HepG2 (cell line): ENCODE measurements around the gene ZNF792.

Experiments
- MATR3 ChIP-seq: sonication (generic); formaldehyde crosslinking; IDR thresholded peaks from 2 replicates; pipeline ENCODE4 v1.4.0; 2020; ENCODE audit warnings: missing genetic modification reagents
- STAT5B ChIP-seq: sonication (generic); formaldehyde crosslinking; IDR thresholded peaks from 2 replicates; pipeline ENCODE4 v1.4.0; 2020; ENCODE audit warnings: missing genetic modification reagents
- TCF7L2 ChIP-seq: IDR thresholded peaks from 2 replicates; pipeline ENCODE4 v1.6.1; 2011; ENCODE audit warnings: mild to moderate bottlenecking, low read depth, low read length, moderate library complexity
- ZNF343 ChIP-seq: sonication (generic); formaldehyde crosslinking; IDR thresholded peaks from 2 replicates; pipeline ENCODE4 v1.4.0; 2020; ENCODE audit warnings: mild to moderate bottlenecking, missing genetic modification reagents
- ZNF615 ChIP-seq: sonication (generic); formaldehyde crosslinking; IDR thresholded peaks from 2 replicates; pipeline ENCODE4 v1.5.0; 2020; ENCODE audit warnings: mild to moderate bottlenecking, missing genetic modification reagents, borderline replicate concordance
- ZNF639 ChIP-seq: conservative IDR thresholded peaks from 2 replicates; pipeline ENCODE4 v1.6.1; 2018; ENCODE audit warnings: missing genetic modification reagents

DNA sequence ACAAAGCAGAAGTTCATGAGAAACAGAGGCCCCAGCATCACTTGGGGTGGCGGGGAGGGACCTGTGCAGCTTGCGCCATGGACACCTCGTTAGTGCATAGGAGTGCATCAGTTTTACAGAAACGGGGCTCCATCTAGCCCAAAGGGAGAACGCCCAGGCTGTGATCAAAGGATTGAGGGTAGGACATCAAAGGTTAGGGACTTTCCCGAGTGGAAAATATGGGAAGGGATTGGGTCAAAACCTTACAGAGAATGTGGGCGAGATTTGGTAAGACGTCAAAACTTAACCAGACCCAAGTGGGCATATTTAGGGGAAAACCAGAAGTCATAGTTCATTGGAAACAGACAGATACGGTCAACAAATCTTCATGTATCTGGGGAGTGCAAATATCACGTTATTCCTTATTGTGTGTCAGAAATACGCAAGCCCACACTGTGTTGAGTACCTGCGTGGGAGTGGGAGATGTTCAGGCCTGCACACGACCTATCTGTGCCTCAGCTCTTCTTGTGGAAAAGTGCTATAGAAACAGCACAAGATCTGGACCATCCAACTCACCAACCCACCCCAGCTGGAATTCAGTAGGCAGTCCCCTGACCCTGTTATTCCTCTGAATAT, 26.7 kb upstream of the ZNF792 start:
- TF ChIP-seq STAT5B (CRISPR knock-in tag), result no peak
- no peak for TF ChIP-seq ZNF615 (CRISPR knock-in tag)
- no peak for TF ChIP-seq TCF7L2
- no peak for TF ChIP-seq MATR3 (CRISPR knock-in tag)
- no peak for TF ChIP-seq ZNF343 (CRISPR knock-in tag)
- no peak for TF ChIP-seq ZNF639 (CRISPR knock-in tag)
